Ovary (tissue), 3 donors: ENCODE data around the gene NDUFB4.

Experiments used
- CTCF ChIP-seq, 3 donors: fragments of 450-650 bp in 2 of 3; fragments of 200-600 bp in 1 of 3; IDR thresholded peaks; one replicate each; pipeline versions ENCODE4 v1.5.1 to v1.8.0; 2016 to 2022; ENCODE audit warnings: antibody characterized with exemption in 3 of 3, mild to moderate bottlenecking in 1 of 3
- EP300 ChIP-seq: sonication (generic); formaldehyde crosslinking; IDR thresholded peaks from one replicate; pipeline ENCODE4 v1.6.1; 2017; ENCODE audit warnings: antibody characterized with exemption
- POLR2A ChIP-seq: fragments of 450-650 bp; IDR thresholded peaks from one replicate; pipeline ENCODE4 v1.6.1; 2017; ENCODE audit warnings: antibody characterized with exemption, mild to moderate bottlenecking, moderate library complexity
- donor health status: DM: no; HTN: no; CAD: no.

- TF ChIP-seq CTCF (IDR thresholded peaks at IDR 0.05), result no peak
- TF ChIP-seq EP300, result no peak
- no peak for TF ChIP-seq POLR2A
Measured at GRCh38 chr3:120648290-120648689, 52.2 kb downstream of the NDUFB4 start.
